Cardiac fibroblast (primary cell): ENCODE results near the gene VAV2.
"Not testable (repeated sequence)": the region's sequence is repeated elsewhere in the genome, so short reads cannot be mapped to it uniquely, and the experiment has no call there.

Source experiments
- DNase-seq, 2 donors: peaks; one replicate each; pipeline versions ENCODE4 v3.0.0 to v3.0.0-alpha.2; 2010; ENCODE audit warnings: low read depth in 2 of 2
- H3K4me3 ChIP-seq, 2 donors: replicated peaks in 1 of 2; 1 replicate in 1 of 2; 2 replicates in 1 of 2; pipeline ENCODE4 v1.5.1; 2011; ENCODE audit warnings: low read depth in 2 of 2, low read length in 2 of 2, mild to moderate bottlenecking in 2 of 2, moderate library complexity in 1 of 2
- CTCF ChIP-seq: IDR thresholded peaks from one replicate; pipeline ENCODE4 v1.5.1; 2011; ENCODE audit warnings: low read depth, mild to moderate bottlenecking, low read length, inconsistent platforms

The VAV2 gene

GRCh38 chr9:133991214-133991921, 756 bp downstream of the VAV2 start:
- peak overlapping the region; percentile 67 to 75 for H3K4me3 ChIP-seq
- TF ChIP-seq CTCF, result no peak
- DNase-seq, result peak in 1 of 2 donors; percentile 11

- DNase-seq, result peak; percentile 70 to 80
- peak overlapping the region; percentile 67 to 75 for H3K4me3 ChIP-seq
- no peak for TF ChIP-seq CTCF
Measured at GRCh38 chr9:133990366-133991213, 1.5 kb downstream of the VAV2 start.

GRCh38 chr9:133989625-133990365, 2.3 kb downstream of the VAV2 start:
- no peak for DNase-seq
- TF ChIP-seq CTCF, result no peak
- no peak overlapping the region for H3K4me3 ChIP-seq

GRCh38 chr9:133988771-133989170, 3.4 kb downstream of the VAV2 start:
- H3K4me3 ChIP-seq, DNase-seq: not testable (repeated sequence)

- DNase-seq, result no peak
- no peak overlapping the region for H3K4me3 ChIP-seq
- no peak for TF ChIP-seq CTCF
Measured at GRCh38 chr9:133987946-133988665, 4.0 kb downstream of the VAV2 start.

- DNase-seq, result no peak
- TF ChIP-seq CTCF, result no peak
- no peak overlapping the region for H3K4me3 ChIP-seq
Measured at GRCh38 chr9:133987446-133987788, 4.7 kb downstream of the VAV2 start.
